NCI-H524 (cell line): ENCODE results near the gene UAP1L1.
"Not testable (repeated sequence)": the region's sequence is repeated elsewhere in the genome, so short reads cannot be mapped to it uniquely, and the experiment has no call there.

Experiments used
- DNase-seq, 2 experiments: peaks; one replicate each; lab custom pipeline; 2025; lab: John Stamatoyannopoulos, UW

Gene UAP1L1, protein sequence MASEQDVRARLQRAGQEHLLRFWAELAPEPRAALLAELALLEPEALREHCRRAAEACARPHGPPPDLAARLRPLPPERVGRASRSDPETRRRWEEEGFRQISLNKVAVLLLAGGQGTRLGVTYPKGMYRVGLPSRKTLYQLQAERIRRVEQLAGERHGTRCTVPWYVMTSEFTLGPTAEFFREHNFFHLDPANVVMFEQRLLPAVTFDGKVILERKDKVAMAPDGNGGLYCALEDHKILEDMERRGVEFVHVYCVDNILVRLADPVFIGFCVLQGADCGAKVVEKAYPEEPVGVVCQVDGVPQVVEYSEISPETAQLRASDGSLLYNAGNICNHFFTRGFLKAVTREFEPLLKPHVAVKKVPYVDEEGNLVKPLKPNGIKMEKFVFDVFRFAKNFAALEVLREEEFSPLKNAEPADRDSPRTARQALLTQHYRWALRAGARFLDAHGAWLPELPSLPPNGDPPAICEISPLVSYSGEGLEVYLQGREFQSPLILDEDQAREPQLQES

DNA sequence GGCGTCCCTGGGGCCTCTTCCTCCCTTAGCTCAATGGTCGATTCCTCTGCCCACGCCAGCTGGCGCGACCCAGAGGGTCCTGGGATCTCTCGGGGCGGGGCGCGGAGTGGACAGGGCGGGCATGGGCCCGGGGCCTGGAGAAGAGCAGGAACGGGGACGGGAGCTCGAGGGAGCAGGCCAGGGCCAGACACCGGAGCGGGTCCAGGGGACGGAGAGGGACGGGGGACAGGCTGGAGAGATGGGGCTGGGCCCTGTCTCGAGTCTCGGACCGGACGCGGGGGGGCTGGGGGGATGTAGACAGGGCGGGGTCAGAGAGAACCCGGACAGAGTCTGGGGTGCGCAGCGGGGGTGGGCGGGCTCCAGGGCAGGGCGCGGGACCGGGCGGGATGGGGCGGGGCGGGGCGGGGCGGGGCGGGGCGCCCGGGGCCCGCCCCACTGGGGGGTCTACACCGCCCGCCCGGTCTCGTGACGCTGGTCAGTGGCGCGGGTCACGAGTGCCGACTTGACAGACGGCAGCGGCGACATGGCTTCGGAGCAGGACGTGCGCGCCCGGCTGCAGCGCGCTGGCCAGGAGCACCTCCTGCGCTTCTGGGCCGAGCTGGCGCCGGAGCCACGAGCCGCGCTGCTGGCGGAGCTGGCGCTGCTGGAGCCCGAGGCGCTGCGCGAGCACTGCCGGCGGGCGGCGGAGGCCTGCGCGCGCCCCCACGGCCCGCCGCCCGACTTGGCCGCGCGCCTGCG is at the start of gene UAP1L1:
Gene UAP1L1, plus strand, starts transcription at position 508 of the 738 bp plus-strand sequence. Its CDS starts 16 bp downstream, at position 524.
- peak in 1 of 2 experiments; percentile 62 for DNase-seq

DNA sequence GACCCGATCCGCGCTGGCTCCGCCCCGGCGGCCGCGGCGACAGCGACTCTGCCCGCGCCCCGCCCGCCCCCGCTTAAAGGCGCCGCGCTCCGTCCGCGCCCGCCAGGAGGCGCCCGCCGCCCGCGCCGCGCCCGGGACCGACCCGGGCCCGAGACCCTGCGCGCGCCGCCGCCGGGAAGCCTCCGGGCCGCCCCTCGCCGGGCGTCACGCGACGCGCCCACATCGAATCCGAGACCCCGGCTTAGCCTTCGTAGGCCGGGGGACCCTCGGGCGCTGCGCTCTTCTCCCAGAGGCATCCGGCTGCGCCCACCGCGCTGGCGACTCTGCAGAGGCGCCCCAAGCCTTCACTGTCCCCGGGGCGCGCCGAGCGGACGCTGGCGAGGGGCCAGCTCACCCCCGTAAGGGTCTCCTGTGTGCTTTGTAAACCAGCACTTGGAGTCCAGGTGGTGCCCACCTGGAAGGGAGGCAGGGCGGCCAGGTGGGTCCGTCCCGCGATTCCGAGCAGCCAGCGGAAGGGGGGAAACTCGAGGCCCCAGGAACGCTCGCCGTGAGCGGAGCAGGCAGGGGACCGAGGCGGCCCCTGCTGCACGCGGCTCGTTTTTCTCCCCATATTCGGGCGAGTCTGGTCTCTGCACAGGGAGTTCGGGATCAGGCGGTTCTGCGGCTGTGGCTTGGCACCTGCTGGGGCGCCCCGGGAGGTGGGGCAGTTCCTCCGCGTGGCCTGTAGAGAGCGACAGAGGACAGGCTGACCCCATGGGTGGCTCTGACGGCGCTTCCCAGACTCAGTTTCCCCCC is 48.9 kb upstream of the UAP1L1 start:
- DNase-seq = peak; percentile 49 to 73

DNA sequence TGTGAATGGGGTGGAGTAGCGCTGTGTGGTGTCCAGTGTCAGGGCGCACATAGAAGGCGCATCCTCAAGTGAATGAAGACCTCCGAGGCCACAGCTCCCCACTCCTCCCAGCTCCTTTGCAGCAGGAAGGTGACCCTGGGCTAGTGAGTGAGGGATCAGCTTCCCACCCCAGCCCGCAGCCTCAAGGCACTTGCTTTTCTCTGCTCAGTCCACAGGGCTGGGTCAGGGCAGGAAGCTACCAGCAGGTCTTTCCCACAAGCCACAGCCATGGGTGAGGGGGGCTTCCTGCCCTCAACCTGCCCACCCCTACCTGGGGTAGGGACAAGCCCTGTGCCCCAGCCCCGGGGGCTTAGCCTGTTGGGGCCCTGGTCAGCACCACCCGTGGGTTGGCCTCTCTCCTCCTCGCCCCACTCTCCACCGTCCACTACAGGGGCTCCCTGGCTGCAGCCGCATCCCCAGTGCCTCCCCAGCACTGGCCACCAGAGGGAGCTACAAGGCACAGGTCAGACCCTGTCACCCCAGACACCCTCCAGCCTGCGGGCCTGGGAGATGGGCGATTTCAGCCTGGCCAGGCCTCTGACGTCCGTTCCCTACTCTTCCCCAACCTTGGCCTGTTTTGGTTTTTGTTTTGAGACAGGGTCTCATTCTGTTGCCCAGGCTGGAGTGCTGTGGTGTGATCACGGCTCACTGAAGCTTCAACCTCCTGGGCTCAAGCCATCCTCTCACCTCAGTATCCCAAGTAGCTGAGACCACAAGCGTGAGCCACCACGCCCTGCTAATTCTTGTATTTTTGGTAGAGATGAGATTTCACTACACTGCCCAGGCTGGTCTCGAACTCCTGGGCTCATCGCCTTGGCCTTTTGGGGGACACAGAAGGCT is 48.0 kb upstream of the UAP1L1 start:
- peak in 1 of 2 experiments; percentile 62 for DNase-seq

DNA sequence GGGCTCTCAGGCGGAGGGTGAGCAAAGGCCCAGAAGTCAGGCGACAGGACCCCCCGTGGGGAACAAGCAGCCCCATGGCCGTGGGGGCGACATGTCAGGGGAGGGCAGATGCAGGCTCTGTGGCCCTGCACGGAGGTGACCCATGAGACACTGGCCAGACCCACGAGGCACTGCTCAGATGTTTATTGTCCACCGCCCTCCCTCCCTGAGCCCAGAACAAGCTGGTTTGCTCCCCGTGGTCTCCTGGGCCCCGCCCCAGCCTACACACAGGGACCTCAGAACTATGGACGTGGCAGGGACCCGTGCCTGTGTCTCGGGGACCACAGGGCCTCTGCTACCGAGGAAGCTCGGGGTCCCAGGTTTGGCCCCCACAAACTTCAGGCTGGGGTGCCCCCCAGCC is 47.3 kb upstream of the UAP1L1 start:
- DNase-seq = no peak

DNA sequence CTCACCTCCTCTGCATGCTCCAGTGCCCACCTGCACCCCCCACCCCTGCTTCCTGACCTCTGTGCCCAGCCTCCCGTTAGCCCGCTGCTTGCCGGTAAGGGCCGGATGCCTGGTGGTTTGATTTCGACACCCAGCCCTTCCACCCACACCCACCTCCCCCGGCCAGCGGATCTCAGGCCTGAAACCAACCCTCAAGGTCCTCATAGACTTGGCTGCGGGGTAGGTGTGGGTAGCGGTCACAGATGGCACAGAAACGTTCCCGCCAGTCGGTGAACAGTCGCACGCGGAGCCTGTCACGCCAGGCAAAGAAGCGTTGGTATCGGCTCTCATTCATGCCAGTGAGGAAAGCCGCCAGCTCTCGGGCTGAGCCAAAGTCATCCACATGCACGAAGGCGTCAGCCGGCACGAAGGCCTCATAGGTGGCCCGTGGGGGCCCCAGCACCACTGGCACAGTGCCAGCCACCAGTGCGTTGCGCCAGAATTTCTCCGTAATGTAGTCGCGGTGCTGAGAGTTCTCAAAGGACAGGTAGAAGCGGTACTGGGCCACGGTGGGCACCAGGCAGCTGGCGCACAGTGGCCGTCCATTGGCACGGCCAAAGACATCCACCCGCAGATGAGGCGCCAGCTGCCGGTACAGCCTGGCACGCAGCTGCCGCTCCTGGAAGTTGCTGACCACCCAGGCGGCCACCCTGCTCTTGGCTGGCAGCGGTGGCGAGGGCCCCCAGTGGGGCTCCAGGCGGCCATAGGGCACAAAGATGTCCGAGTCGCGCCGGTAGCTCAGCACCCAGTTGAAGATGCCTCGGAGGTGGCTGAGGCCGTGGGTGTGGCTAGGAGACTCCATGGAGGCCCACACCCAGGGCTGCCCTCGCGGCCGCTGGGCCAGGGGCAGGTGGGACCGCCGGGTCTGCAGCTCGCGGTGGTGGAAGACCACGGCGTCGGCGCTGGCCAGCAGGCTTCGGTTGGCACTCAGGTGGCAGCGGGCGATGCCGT is 46.5 kb upstream of the UAP1L1 start:
- no peak for DNase-seq

DNA sequence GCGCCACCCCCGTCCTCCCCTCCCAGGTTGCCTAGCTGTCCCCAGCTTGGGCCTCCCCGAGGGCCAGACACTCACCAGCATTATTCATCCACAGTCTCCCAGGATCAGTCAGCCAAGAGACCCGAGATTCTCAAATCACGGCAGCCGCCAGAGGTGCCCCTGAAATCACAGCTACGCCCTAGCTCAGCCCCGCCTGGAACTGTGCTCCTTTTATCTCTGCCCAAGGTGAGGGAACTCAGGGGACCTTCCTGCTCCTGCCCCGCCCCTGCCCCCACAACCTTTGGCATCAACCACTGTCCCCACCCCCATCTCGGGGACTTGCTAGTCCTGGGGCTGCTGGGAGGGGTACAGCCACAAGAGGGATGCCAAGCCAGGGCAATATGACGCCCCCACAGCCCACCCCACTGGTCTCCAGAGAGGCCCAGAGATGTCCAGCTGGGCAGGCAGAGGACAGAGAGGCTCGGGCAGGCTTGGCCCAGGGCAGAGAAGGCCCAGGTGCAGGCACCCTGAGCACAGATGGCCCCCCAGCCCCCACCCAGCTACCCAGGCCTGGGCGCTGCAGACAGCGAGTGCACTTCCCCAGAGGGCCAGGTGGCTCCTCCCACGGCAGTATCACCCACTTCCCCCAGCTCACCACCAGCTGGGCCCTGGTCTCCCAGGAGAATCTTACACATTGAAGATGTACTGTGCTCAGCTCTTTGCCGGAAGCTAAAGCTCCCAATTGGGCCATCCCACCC is 45.2 kb upstream of the UAP1L1 start, which contains the start of gene FUT7:
Gene FUT7, minus strand, starts transcription at position 185 of the 737 bp plus-strand sequence. Its CDS starts 97 bp downstream, at position 88.
- DNase-seq = peak; percentile 45 to 75

DNA sequence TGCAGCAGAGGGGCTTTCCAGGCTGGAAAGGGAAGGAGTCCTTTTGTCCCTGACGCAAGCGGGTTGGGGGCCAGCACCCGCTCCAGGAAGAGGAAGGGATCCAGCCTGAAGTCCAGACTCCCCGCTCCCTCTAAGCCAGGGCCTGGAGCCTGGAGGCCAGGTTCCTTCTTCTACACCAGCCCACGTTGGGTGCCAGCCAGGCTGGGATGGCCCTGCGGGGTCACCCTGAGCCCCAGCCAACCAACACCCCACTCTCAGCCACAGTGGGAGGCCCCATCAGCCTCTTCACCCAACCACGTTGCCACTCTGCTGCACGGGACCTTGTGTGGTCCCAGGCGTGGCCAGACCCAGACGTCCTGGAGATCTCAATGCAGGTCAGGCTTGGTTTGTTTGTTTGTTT is 44.5 kb upstream of the UAP1L1 start:
- DNase-seq = no peak

DNA sequence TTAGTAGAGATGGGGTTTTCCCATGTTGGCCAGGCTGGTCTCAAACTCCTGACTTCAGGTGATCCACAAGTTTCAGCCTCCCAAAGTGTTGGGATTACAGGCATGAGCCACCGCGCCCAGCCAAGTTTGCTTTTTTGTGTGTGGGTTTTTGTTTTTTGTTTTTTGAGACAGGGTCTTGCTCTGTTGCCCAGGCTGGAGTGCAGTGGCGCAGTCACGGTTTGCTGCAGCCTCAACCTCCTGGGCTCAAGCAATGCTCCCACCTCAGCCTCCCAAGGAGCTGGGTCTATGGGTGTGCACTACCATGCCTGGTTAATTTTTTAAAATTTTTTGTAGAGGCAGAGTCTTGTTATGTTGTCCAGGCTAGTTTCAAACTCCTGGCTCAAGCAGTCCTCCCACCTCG is 43.8 kb upstream of the UAP1L1 start:
- DNase-seq = not testable (repeated sequence)

DNA sequence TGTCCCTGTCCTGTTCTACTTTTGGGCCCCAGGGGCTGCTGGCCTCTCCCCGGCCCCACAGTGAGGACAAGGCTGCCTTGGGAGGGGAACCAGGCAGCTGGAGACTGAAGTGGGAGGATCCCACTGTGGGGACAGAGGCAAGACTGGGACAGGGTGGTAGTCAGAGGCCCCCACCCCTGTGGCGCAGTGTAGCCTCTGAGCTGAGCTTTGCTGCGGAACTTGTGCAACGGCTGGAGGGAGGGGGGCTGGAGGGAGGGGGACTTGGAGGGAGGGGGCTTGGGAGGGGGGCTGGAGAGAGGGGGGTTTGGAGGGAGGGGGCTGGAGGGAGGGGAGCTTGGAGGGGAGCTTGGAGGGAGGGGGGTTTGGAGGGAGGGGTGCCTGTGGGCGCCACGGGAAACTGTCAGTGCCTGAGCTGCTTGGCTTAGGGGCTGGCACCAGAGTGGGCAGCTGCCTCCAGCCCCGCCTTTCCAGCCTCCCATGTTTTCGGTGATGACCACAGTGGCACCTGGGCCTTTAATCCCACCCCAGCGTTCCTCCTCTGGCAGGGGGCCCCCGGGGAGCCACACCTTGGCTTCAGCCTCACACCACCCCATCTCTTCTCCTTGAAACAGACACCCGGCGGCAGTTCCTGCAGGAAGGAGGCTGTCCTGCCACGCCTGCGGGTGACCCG is 43.1 kb upstream of the UAP1L1 start:
- peak in 1 of 2 experiments; percentile 20 for DNase-seq

DNA sequence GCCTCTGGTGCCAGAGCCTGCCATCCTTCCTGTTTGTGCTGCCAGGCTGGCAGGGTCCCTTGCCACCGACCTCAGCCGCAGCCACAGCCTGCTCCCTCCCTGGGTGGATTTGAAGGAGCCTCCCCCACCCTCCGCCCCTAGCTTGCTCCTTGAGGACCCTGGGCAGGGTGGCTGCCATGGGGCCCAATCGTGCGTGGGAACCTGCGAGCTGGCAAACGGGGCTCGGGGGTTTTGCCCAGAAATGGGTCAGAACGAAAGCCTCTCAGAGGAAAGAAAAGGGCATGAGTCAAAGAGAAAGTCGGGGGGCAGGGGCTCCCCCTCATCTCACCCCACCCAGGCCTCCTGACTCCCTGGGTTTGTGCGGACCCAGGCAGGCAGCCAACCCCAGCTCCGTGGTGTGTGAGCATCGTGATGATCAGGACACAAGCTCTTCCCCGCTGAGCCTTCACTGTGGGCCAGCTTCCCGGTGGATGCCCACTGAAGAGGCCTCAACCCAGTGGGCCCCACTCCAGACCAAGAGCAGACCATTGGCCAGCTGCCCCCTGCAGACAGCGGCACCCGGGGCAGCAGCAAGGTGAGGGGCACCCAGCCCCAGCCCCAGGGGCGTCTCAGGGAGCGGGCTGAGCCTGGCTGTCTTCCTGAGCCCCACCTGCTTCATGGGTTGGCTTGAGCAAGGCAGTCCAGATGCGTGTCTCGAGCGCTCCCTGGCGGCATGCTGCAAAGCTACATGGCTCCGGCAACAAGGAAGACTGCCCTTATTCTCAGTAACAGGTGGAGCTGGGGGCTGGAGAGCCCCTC is 42.4 kb upstream of the UAP1L1 start:
- peak; percentile 72 to 89 for DNase-seq

DNA sequence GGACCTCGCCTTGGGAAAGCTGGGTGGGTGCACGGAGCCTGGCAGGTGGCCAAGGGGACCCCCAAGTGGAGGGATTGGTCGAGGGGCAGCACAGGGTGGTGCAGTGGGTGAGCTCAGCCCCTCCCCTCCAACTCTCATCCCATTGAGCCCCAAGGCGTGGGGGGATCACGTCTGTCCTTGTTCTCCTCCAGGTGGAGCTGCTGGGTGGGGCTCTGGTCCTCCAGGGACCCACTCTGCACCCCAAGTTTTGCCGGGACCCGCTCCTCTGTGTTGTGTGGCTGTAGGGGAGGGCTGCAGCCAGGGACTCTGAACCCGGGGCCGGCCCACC is 41.8 kb upstream of the UAP1L1 start:
- DNase-seq = no peak

DNA sequence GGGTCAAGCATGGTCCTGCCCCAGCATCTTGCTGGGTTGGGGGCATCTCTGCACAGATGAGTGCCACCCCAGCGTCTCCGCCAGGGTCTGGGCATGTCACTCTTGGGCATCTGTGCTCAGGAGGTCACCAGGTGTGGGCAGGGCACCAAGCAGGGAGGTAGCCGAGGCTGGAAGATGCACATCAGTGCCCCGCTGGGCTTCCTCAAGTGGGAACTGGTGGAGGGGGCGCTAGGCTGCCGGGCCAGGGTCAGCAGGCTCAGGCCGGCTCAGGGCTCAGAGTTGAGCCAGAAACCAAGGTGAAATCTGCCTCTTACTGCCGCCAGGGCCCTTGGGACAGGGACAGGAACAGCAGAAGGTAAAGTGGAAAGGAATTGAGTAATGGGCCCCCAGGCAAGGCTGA is 41.4 kb upstream of the UAP1L1 start:
- DNase-seq = no peak

DNA sequence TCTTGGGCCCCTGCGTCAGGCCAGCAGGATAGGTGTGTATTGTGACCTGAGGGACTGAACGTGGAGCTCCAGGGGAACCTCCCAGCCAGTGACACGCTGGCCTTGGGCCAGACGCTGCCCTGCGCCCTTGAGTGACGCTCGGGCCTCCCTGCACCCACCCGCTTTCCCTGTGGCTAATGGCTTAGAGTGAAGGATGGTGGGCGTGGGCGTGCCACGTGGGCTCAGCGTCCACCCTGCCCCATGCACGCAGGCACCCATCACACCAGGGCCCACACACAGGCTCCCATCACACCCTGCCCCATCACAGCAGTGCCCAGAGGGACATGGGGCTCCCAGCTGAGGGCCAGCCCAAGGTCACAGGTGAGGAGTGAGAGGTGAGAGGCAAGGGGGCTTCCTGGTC is 40.3 kb upstream of the UAP1L1 start:
- no peak for DNase-seq

DNA sequence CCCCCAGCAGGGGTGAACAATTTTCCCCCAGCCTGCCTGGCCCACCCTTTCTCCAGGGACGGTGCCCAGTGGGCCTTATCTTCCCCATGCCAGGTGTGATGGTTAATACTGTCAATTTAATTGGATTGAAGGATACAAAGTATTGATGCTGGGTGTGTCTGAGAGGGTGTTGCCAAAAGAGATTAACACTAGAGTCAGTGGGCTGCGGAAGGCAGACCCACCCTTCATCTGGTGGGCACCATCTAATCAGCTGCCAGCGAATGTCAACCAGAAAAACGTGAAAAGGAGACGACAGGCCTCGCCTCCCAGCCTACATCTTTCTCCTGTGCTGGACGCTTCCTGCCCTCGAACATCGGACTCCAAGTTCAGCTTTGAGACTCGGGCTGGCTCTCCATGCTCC is 39.8 kb upstream of the UAP1L1 start:
- no peak for DNase-seq

DNA sequence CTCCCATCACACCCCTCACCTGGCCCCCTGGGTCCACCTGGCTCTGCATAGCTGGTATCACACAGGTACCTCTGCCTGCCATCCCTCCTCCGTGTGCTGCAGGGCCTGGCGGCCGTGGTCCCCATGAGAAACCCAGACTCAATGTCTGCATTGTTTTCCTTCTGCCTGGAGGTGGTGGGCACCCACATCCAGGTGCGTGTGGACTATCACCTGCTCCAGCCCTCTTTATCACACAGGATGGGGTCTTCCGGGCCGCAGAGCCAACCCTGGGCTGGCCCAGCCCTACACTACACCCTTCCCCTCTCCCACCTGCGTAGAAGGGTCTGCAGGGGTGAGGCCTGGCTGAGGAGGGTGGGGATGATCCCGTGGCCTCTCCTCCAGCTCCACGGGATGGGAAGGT is 38.4 kb upstream of the UAP1L1 start:
- DNase-seq = no peak

DNA sequence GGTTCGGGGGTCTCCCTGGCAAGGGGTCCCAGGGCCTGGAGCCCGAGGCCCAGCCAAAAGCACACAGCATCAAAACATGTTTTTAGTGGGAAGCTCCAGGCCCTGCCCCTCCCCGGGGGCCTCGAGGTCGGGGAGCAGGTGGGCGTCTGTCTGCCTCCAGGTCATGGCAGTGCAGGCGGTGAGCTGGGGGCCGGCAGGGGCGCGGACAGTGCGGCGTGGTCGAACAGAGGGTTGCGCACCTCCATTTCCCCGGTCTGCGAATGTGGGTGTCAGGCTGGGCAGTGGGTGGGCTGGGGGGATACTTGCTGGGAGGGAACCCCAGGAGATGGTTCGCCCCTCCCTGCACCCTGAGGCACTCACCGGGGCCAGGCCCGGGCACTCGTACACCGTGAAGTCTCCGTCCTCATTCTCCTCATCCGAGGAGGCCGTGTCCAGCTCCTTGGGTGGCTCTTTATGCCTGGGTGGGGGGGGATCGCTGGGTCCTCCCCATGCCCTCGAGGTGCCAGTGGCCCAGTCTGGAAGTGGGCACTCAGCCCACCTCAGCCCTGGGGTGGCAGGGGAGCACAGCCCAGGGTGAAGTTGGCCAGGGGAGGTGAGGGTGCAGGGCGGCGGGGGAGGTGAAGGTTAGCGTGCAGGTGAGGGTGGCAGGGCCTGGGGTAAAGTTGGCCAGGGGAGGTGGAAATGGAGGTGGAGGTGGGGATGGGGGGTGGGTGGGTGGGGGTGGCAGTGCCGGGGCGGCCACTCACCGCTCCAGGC is 37.5 kb upstream of the UAP1L1 start:
- DNase-seq = no peak

DNA sequence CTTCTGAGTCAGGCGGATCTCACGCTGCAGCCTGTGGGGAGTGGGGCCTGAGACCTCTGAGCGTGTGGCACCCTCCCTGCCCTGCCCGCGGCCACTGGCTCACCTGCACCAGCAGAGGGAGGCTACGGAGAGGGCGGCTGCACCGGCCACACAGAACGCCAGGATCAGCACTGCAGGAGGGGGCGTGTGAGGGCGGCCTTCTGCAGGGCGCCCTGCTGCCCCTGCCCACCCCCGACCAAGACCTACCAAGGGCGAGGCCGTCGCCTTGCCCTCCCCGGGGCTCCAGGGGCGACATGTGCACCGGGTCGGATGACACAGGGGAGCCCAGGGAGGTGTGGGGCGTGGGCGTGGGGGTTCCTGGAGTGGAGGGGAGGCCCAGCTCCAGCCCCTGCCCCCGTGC is 36.7 kb upstream of the UAP1L1 start:
- DNase-seq = no peak
